Bladder microvascular endothelial cell (primary cell): ENCODE measurements around the gene CALCA. TPM values are rescaled to one million over a fixed set of nuclear protein-coding genes. Genes with fewer than 3 reads are reported as not detected.

Experiments
- total RNA-seq: library from RNA; depleted of rRNA; stranded (reverse); fragments of >200 nt; gene quantifications from 2 replicates; pipeline ENCODE4 v1.2.3, GENCODE V29; 2014

CALCA gene, protein sequence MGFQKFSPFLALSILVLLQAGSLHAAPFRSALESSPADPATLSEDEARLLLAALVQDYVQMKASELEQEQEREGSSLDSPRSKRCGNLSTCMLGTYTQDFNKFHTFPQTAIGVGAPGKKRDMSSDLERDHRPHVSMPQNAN
- not detected in 2 replicates for total RNA-seq

DNA sequence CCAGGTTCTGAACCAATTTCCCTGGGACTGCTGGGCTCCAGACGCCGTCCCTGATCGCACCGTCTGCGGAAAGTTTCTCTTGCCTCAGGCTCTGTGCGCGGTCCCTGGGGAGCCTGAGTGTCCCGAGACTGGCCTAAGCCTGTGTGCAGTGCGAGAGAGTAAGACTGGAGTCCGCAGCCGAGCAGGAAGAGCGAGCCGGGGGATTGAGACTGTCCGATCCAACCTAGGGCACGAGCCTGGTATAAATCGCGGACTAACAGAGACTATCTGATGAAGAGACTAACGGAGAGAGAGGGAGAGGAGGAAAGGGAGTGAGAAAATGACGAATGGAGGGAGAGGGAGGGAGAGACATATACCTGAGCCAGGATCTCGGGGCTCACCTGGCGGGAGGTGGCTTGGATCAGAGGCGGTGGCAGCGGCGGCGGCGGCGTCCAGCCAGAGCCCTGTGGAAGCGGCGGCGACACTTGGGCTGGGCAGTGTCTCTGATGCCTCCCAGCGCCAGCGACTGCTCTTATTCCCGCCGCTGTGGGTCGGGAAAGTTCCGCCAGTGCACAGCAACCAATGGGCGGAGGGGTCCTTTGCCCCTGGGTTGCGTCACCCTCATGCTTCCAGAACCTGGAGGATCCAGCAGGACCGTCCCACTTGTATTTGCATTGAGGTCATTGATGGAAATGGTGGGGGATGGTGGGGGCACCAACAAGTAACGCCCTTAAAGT is at the start of gene CALCA:
Gene CALCA, minus strand, starts transcription at position 487 of the 716 bp plus-strand sequence. CDS start 1,159 bp downstream, outside the sequence.

Other genes with a start within 250 kb of the CALCA start
- gene CYP2R1, start 80.1 kb downstream of the CALCA start, total RNA-seq = 7.4 and 11.1 TPM in 2 replicates
- gene CALCB, start 101.2 kb upstream of the CALCA start, total RNA-seq = not detected in 2 replicates
- gene INSC, start 142.6 kb upstream of the CALCA start, total RNA-seq = under 0.01 and 0.06 TPM in 2 replicates